Esophagus squamous epithelium (tissue), 4 donors: ENCODE results near the gene PRKG1.

Experiments
- CTCF ChIP-seq, 6 experiments: fragments of 450-650 bp in 4 of 6; fragments of 200-600 bp in 2 of 6; sonication (generic) in 2 of 6; IDR thresholded peaks; one replicate each; pipeline ENCODE4 v1.5.1; 2016 to 2019; ENCODE audit warnings: antibody characterized with exemption in 6 of 6, mild to moderate bottlenecking in 4 of 6, moderate library complexity in 4 of 6
- POLR2A ChIP-seq, 4 donors: fragments of 450-650 bp; IDR thresholded peaks; one replicate each; pipeline ENCODE4 v1.6.1; 2017; ENCODE audit warnings: antibody characterized with exemption in 4 of 4, mild to moderate bottlenecking in 4 of 4, moderate library complexity in 3 of 4

- TF ChIP-seq POLR2A (IDR thresholded peaks at IDR 0.05) = no peak
- TF ChIP-seq CTCF (IDR thresholded peaks at IDR 0.05) = no peak
Measured at GRCh38 chr10:52269233-52269632, 1194.9 kb downstream of the PRKG1 start.
